ENCODE results near the gene ATP11C.

DNA sequence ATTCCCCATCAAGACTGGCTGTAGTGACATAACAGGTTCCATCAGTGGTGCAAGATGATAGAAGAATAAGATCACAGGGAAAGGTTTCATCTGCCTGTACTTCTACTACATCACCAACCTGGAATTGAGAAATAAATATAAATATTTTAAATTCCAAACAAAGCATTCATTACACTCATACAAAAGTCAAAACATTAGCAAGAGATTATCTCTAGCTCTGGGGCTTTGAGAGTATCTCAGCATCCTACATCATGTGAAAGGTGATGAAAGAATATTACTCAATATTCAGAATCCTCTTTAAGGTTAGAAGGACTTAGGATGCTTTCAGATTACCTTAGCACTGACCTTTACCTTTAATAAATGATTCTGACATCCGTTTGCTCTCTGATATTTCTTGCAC, 128.4 kb downstream of the ATP11C start:
- no peak for TF ChIP-seq POLR2A (IDR thresholded peaks at IDR 0.05)
- TF ChIP-seq, protein P1, sequence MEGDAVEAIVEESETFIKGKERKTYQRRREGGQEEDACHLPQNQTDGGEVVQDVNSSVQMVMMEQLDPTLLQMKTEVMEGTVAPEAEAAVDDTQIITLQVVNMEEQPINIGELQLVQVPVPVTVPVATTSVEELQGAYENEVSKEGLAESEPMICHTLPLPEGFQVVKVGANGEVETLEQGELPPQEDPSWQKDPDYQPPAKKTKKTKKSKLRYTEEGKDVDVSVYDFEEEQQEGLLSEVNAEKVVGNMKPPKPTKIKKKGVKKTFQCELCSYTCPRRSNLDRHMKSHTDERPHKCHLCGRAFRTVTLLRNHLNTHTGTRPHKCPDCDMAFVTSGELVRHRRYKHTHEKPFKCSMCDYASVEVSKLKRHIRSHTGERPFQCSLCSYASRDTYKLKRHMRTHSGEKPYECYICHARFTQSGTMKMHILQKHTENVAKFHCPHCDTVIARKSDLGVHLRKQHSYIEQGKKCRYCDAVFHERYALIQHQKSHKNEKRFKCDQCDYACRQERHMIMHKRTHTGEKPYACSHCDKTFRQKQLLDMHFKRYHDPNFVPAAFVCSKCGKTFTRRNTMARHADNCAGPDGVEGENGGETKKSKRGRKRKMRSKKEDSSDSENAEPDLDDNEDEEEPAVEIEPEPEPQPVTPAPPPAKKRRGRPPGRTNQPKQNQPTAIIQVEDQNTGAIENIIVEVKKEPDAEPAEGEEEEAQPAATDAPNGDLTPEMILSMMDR (IDR thresholded peaks at IDR 0.05) = no peak

Measured in adrenal gland (tissue), 5 donors.